Activated T-cell treated with anti-CD3 and anti-CD28 coated beads, Interleukin-2, amount 50 U/mL, for 48 hours (primary cell): ENCODE results near the gene DYDC2.
A peak's percentile ranks its signal among the peaks of the same experiment; 100 is the strongest.

Source experiments
- DNase-seq, 2 experiments: peaks; one replicate each; pipeline ENCODE4 v3.0.0-alpha.2; 2020

DYDC2 gene

GRCh38 chr10:80372675-80373074 is 16.1 kb downstream of the DYDC2 start:
- no peak for DNase-seq

- DNase-seq: no peak
Measured at GRCh38 chr10:80373502-80373901, 16.9 kb downstream of the DYDC2 start.

GRCh38 chr10:80379701-80380100 is 23.1 kb downstream of the DYDC2 start:
- DNase-seq: no peak

GRCh38 chr10:80380185-80380584 is 23.6 kb downstream of the DYDC2 start:
- no peak for DNase-seq

- DNase-seq: peak; percentile 46 to 51
Measured at GRCh38 chr10:80382989-80383388, 26.4 kb downstream of the DYDC2 start.

- DNase-seq: no peak
Measured at GRCh38 chr10:80390740-80391139, 34.2 kb downstream of the DYDC2 start.

- no peak for DNase-seq
Measured at GRCh38 chr10:80392250-80392649, 35.7 kb downstream of the DYDC2 start.

- no peak for DNase-seq
Measured at GRCh38 chr10:80394358-80394916, 37.9 kb downstream of the DYDC2 start.

GRCh38 chr10:80397014-80397413 is 40.4 kb downstream of the DYDC2 start:
- no peak for DNase-seq

- DNase-seq: no peak
Measured at GRCh38 chr10:80400136-80400804, 43.7 kb downstream of the DYDC2 start.

GRCh38 chr10:80405035-80405434 is 48.5 kb downstream of the DYDC2 start:
- DNase-seq: no peak

GRCh38 chr10:80405626-80406025 is 49.0 kb downstream of the DYDC2 start:
- DNase-seq: no peak

- DNase-seq: no peak
Measured at GRCh38 chr10:80406204-80406603, 49.6 kb downstream of the DYDC2 start.

- peak; percentile 74 to 79 for DNase-seq
Measured at GRCh38 chr10:80407812-80408241, 51.2 kb downstream of the DYDC2 start.

GRCh38 chr10:80408242-80409101 is 51.9 kb downstream of the DYDC2 start, which contains the start of gene PRXL2A:
Gene PRXL2A (plus strand): TSS chr10:80408551. CDS start chr10:80420468, 11,917 bp downstream.
- peak; percentile 86 to 91 for DNase-seq

- no peak for DNase-seq
Measured at GRCh38 chr10:80409121-80409520, 52.5 kb downstream of the DYDC2 start.

- no peak for DNase-seq
Measured at GRCh38 chr10:80410122-80410521, 53.5 kb downstream of the DYDC2 start.

- peak in 1 of 2 experiments; percentile 21 for DNase-seq
Measured at GRCh38 chr10:80410578-80411145, 54.1 kb downstream of the DYDC2 start.

- DNase-seq: no peak
Measured at GRCh38 chr10:80411267-80411668, 54.7 kb downstream of the DYDC2 start.

- no peak for DNase-seq
Measured at GRCh38 chr10:80411681-80412220, 55.2 kb downstream of the DYDC2 start.

- DNase-seq: peak; percentile 22 to 27
Measured at GRCh38 chr10:80412486-80412885, 55.9 kb downstream of the DYDC2 start.

GRCh38 chr10:80413271-80413996 is 56.9 kb downstream of the DYDC2 start:
- peak in 1 of 2 experiments; percentile 20 for DNase-seq
